ENCODE measurements around the gene SPNS3. TPM values are rescaled to one million over a fixed set of nuclear protein-coding genes. Genes with fewer than 3 reads are reported as not detected.

SPNS3 gene
- polyA plus RNA-seq, 1 of the 3 experiments (the other 2 are of a cell fraction): 0.05 TPM

DNA sequence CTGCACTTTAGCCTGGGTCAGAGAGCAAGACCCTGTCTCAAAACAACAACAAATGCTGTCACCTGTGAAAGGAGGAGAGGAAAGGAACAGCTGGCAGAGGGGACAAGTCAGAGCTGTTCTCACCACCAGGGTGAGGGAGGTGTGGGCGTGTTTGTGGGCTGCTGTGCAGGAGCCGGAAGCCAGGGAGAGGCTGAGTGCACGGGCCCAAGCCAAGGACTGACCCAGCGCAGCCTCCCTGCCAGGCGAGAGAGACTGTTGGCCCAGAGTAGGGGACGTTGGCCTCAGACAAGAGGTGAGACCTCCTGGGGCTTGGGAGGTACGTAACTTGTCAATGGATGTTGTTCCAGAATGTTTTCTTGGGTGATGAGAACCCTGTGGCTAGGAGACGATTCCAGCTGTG lies 75.7 kb downstream of the SPNS3 start:
- Histone ChIP-seq H3K79me2 (ENCODE audit: insufficient read depth) (no peaks in the 10 kb centered on the region), H3K9me3 (no peaks in the 10 kb centered on the region), H2AFZ (ENCODE audit: low read depth) (no peak overlapping the region), H3F3A (replicated peaks; ENCODE audit: insufficient read depth) (no peaks in the 10 kb centered on the region), H3K27ac (ENCODE audit: low read depth in 2 of 2, low read length in 1 of 2) (no peak overlapping the region), H3K27me3 (ENCODE audit: insufficient read depth) (no peaks in the 10 kb centered on the region), H4K20me1 (ENCODE audit: insufficient read depth) (no peaks in the 10 kb centered on the region), H3K4me2 (no peak overlapping the region), H3K36me3 (replicated peaks in 1 of 2; ENCODE audit: control insufficient read depth in 1 of 2, insufficient read depth in 2 of 2, low read length in 1 of 2) (no peaks in the 10 kb centered on the region), H3K9ac (no peak overlapping the region), H3K4me1 (ENCODE audit: control insufficient read depth in 1 of 2, insufficient read depth in 2 of 2, low read depth in 1 of 2, low read length in 1 of 2) (no peaks in the 10 kb centered on the region; a peak in 1 of 4 replicates), H3K4me3 (ENCODE audit: low read depth in 2 of 2, low read length in 1 of 2) (no peak overlapping the region), H3K9me2 (no peaks in the 10 kb centered on the region)
- POLR2A ChIA-PET: no interaction called here
- TF ChIP-seq GATA2 (CRISPR knock-in tag; IDR thresholded peaks at IDR 0.05) (no peak), RAD21 (IDR thresholded peaks at IDR 0.05; ENCODE audit: low read length) (no peak), SIN3A (IDR thresholded peaks at IDR 0.05; ENCODE audit: borderline replicate concordance, low read depth, low read length) (no peak)
- TF ChIP-seq, protein P1, sequence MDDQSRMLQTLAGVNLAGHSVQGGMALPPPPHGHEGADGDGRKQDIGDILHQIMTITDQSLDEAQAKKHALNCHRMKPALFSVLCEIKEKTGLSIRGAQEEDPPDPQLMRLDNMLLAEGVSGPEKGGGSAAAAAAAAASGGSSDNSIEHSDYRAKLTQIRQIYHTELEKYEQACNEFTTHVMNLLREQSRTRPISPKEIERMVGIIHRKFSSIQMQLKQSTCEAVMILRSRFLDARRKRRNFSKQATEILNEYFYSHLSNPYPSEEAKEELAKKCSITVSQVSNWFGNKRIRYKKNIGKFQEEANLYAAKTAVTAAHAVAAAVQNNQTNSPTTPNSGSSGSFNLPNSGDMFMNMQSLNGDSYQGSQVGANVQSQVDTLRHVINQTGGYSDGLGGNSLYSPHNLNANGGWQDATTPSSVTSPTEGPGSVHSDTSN (IDR thresholded peaks at IDR 0.05): no peak
- 69% methylated on average over 7 of the region's 8 CpGs for WGBS (ENCODE audit: low lambda C conversion rate)
- DNase-seq: no peak
- CTCF ChIA-PET: no interaction called here

DNA sequence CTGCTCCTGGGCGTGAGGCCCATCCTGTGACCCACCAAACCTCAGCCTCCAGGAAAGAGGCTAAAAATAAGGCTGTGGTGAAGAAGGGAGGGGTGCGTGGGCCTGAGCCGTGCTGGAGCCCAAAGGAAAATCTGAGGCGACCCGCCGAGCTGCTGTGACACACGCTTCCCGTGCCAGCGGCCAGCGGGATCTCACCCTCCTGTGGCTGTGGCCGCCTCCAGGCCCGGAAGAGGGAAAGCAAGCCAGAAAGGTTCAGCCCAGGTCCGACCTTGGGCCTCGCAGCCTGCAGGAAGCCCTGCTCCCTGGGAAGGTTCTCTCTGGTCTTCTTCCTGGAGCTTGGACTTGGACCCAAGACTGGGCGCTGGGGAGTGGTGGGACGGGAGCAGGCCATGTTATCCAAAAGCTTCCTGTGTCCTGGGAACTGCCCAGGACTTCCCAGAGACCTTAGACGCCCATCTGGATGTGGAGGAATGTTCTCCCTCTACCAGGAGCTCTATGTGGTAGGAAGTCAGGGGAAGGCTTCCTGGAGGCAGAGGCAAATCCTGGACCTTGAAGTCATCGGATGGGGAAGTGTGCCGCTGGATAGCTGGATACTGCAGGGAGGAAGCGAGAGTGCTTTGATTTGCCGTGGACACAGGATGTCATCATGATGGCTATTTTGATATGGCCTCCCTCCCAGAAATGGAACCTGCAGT lies 76.3 kb downstream of the SPNS3 start:
- H3K4me1 ChIP-seq (ENCODE audit: control insufficient read depth in 1 of 2, insufficient read depth in 2 of 2, low read depth in 1 of 2, low read length in 1 of 2): no peaks in the 10 kb centered on the region; a peak in 1 of 4 replicates
- H3F3A ChIP-seq (replicated peaks; ENCODE audit: insufficient read depth): no peaks in the 10 kb centered on the region
- DNase-seq: no peak
- no peaks in the 10 kb centered on the region for H3K9me3 ChIP-seq
- H3K27ac ChIP-seq (ENCODE audit: low read depth in 2 of 2, low read length in 1 of 2): no peak overlapping the region
- no peaks in the 10 kb centered on the region for H3K79me2 ChIP-seq (ENCODE audit: insufficient read depth)
- H2AFZ ChIP-seq (ENCODE audit: low read depth): no peak overlapping the region
- no peaks in the 10 kb centered on the region for H3K27me3 ChIP-seq (ENCODE audit: insufficient read depth)
- H4K20me1 ChIP-seq (ENCODE audit: insufficient read depth): no peaks in the 10 kb centered on the region
- TF ChIP-seq GATA2 (CRISPR knock-in tag; IDR thresholded peaks at IDR 0.05): no peak
- TF ChIP-seq JUND (IDR thresholded peaks at IDR 0.05): no peak
- TF ChIP-seq, protein P2, sequence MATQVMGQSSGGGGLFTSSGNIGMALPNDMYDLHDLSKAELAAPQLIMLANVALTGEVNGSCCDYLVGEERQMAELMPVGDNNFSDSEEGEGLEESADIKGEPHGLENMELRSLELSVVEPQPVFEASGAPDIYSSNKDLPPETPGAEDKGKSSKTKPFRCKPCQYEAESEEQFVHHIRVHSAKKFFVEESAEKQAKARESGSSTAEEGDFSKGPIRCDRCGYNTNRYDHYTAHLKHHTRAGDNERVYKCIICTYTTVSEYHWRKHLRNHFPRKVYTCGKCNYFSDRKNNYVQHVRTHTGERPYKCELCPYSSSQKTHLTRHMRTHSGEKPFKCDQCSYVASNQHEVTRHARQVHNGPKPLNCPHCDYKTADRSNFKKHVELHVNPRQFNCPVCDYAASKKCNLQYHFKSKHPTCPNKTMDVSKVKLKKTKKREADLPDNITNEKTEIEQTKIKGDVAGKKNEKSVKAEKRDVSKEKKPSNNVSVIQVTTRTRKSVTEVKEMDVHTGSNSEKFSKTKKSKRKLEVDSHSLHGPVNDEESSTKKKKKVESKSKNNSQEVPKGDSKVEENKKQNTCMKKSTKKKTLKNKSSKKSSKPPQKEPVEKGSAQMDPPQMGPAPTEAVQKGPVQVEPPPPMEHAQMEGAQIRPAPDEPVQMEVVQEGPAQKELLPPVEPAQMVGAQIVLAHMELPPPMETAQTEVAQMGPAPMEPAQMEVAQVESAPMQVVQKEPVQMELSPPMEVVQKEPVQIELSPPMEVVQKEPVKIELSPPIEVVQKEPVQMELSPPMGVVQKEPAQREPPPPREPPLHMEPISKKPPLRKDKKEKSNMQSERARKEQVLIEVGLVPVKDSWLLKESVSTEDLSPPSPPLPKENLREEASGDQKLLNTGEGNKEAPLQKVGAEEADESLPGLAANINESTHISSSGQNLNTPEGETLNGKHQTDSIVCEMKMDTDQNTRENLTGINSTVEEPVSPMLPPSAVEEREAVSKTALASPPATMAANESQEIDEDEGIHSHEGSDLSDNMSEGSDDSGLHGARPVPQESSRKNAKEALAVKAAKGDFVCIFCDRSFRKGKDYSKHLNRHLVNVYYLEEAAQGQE (IDR thresholded peaks at IDR 0.05; ENCODE audit: low read depth, low read length): no peak
- no peak for TF ChIP-seq GABPA (IDR thresholded peaks at IDR 0.05; ENCODE audit: low read depth)
- TF ChIP-seq NRF1 (IDR thresholded peaks at IDR 0.05; ENCODE audit: low read depth, low read length): no peak
- TF ChIP-seq, protein P3, sequence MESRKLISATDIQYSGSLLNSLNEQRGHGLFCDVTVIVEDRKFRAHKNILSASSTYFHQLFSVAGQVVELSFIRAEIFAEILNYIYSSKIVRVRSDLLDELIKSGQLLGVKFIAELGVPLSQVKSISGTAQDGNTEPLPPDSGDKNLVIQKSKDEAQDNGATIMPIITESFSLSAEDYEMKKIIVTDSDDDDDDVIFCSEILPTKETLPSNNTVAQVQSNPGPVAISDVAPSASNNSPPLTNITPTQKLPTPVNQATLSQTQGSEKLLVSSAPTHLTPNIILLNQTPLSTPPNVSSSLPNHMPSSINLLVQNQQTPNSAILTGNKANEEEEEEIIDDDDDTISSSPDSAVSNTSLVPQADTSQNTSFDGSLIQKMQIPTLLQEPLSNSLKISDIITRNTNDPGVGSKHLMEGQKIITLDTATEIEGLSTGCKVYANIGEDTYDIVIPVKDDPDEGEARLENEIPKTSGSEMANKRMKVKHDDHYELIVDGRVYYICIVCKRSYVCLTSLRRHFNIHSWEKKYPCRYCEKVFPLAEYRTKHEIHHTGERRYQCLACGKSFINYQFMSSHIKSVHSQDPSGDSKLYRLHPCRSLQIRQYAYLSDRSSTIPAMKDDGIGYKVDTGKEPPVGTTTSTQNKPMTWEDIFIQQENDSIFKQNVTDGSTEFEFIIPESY (IDR thresholded peaks at IDR 0.05; ENCODE audit: borderline replicate concordance, low read depth): no peak
- TF ChIP-seq SIN3A (IDR thresholded peaks at IDR 0.05; ENCODE audit: borderline replicate concordance, low read depth, low read length): no peak
- TF ChIP-seq YY1 (IDR thresholded peaks at IDR 0.05; ENCODE audit: low read depth): no peak
- no peak for TF ChIP-seq MXI1 (IDR thresholded peaks at IDR 0.05; ENCODE audit: low read depth, low read length)
- no peak for TF ChIP-seq FOSL2 (IDR thresholded peaks at IDR 0.05; ENCODE audit: borderline replicate concordance, low read depth)
- no peak for TF ChIP-seq TEAD4 (IDR thresholded peaks at IDR 0.05; ENCODE audit: borderline replicate concordance, insufficient read depth)
- no peak for TF ChIP-seq TCF12 (IDR thresholded peaks at IDR 0.05)
- no peak for TF ChIP-seq FOXM1 (IDR thresholded peaks at IDR 0.05; ENCODE audit: low read depth)
- TF ChIP-seq, protein P4, sequence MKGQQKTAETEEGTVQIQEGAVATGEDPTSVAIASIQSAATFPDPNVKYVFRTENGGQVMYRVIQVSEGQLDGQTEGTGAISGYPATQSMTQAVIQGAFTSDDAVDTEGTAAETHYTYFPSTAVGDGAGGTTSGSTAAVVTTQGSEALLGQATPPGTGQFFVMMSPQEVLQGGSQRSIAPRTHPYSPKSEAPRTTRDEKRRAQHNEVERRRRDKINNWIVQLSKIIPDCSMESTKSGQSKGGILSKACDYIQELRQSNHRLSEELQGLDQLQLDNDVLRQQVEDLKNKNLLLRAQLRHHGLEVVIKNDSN (IDR thresholded peaks at IDR 0.05; ENCODE audit: borderline replicate concordance, low read depth): no peak
- TF ChIP-seq POLR2AphosphoS5 (IDR thresholded peaks at IDR 0.05; ENCODE audit: low read depth, low read length): no peak
- no peak for TF ChIP-seq EZH2phosphoT487 (IDR thresholded peaks at IDR 0.05; ENCODE audit: borderline replicate concordance, low read depth)
- TF ChIP-seq RCOR1 (IDR thresholded peaks at IDR 0.05; ENCODE audit: low read length): no peak
- CTCF ChIA-PET: interaction anchor here (0.9 to 1.5 kb wide), 2 partner anchors 9 to 89 kb away, joined by 3 to 4 read pairs; no protein-coding TSS in a partner anchor
- no peaks in the 10 kb centered on the region for H3K9me2 ChIP-seq
- 74% methylated on average over 8 of the region's 21 CpGs for WGBS (ENCODE audit: low lambda C conversion rate)
- POLR2A ChIA-PET: no interaction called here
- H3K9ac ChIP-seq: no peak overlapping the region
- H3K36me3 ChIP-seq (replicated peaks in 1 of 2; ENCODE audit: control insufficient read depth in 1 of 2, insufficient read depth in 2 of 2, low read length in 1 of 2): no peaks in the 10 kb centered on the region
- H3K4me2 ChIP-seq: no peak overlapping the region
- H3K4me3 ChIP-seq (ENCODE audit: low read depth in 2 of 2, low read length in 1 of 2): no peak overlapping the region
